Suppressor macrophage treated with lipopolysaccharide for 1 hour (primary cell): ENCODE results near the gene FIBCD1.

Experiments
- DNase-seq, 3 donors: peaks; one replicate each; pipeline ENCODE4 v3.0.0-alpha.2; 2020 to 2022

FIBCD1 gene

GRCh38 chr9:130852801-130853200 is 86.2 kb downstream of the FIBCD1 start:
- no peak for DNase-seq
